B cell (primary cell): Measurements from ENCODE around the gene PKMYT1.

ENCODE experiments used
- CTCF ChIP-seq: fragments of 200-600 bp; IDR thresholded peaks from one replicate; pipeline ENCODE4 v1.8.0; 2022; ENCODE audit warnings: antibody characterized with exemption, mild to moderate bottlenecking
- EZH2 ChIP-seq: IDR thresholded peaks from 2 replicates; pipeline ENCODE4 v1.6.1; 2012; ENCODE audit warnings: borderline replicate concordance, low read depth, mild to moderate bottlenecking, moderate library complexity, low read length; ENCODE audit not compliant: insufficient read depth, poor library complexity, severe bottlenecking

GRCh38 chr16:2976673-2977072, 3.6 kb downstream of the PKMYT1 start:
- TF ChIP-seq CTCF, result no peak
- no peak for TF ChIP-seq EZH2
